Stimulated activated CD4-positive, alpha-beta T cell treated with anti-CD3 and anti-CD28 coated beads, Interleukin-2, amount 100 ng/mL, for 48 hours (primary cell): Measurements from ENCODE around the gene TCIRG1.
"Not testable (repeated sequence)": the region's sequence is repeated elsewhere in the genome, so short reads cannot be mapped to it uniquely, and the experiment has no call there.

Experiments
- DNase-seq, 2 donors: peaks; one replicate each; pipeline ENCODE4 v3.0.0-alpha.2; 2020

The TCIRG1 gene

DNA sequence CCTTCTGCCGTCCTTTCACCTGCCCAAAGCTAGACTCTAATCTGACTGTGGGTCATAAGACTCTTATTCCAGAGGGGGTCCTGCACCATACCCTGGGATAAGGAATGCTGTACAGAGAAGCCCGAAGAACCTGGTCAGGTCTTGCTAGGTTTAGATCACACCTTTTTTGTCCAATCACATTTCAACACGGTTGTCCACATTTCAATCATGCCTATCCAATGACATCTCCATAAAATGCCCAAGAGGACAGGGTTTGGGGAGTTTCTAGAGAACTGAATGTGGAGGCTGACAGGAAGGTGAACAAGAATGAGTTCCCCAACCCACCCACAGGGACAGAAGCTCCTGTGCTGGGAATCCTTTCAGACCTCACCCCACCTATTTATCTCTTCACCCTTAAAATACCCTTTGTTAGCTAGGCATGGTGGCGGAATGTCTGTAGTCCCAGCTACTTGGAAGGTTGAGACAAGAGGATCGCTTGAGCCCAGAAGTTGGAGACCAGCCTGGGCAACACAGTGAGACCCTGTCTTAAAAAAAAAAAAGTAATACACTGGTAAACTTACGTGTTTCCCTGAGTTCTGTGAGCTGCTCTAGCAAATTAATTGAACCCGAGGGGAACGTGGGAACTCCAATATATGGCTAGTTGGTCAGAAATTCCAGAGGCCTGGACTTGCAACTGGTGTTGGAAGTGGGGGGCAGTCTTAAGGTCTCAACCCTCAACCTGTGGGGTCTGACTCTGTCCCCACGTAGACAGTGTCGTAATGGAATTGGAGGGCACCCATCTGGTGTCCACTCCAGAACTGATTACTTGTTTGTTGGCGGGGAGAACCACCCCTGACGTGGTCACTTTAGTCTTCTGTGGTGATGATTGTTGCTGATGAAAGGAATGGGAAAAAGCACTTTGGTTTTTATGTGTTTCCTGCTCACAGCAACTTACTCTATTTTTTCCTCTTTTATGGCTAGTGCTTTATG is 17.8 kb downstream of the TCIRG1 start:
- DNase-seq = no peak

DNA sequence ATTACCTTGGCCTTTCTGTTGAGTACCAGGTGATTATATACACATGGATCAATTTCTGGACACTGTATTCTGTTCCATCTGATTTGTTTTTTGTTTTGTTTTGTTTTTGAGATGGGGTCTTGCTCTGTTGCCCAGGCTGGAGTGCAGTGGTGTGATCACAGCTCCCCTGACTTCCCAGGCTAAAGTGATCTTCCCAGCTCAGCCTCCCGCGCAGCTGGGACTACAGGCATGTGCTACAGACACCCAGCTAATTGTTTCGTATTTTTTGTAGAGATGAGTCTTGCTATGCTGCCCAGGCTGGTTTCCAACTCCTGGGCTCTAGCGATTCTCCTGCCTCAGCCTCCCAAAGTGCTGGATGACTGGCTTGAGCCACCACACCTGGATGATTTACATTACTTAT is 19.0 kb downstream of the TCIRG1 start:
- DNase-seq = no peak

DNA sequence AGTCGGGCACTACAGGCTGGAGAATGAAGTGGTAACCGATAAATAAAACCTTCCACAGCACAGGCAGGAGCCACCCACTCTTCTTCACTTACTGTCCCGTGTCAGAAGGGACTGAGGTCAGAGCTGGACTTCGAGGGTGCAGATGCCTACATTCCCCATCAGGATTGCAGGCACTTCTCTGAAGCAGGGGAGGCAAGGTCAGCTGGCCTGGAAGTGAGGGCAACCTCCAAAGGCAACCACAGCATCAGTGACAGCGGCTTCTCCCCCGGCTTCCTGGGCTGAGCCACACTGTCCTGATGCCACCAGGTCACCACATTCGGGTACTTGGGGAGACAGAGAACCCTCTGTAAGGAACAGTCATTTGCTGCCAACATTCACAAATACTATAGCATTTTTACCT is 22.7 kb downstream of the TCIRG1 start:
- no peak for DNase-seq

- DNase-seq = no peak
Observed at GRCh38 chr11:68064926-68065325, 26.1 kb downstream of the TCIRG1 start.

DNA sequence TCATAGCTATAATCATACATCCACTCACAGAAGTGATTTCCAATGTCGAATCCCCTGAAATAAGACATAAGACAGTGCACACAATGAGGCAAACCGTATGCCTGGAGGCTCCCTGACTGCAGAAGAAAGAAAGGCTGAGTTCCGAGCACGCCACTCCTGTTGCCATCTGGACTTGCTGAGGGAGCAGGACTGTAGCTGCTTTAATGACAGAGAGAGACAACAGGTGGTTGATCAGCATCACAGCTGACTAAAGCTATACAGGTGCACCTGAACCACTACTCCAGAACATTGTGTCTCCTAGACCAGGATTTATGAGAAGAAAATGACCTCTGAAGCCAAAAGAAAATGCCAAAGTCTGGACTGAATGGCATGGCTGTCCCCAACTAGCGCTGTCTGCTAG is 27.0 kb downstream of the TCIRG1 start:
- DNase-seq = no peak

DNA sequence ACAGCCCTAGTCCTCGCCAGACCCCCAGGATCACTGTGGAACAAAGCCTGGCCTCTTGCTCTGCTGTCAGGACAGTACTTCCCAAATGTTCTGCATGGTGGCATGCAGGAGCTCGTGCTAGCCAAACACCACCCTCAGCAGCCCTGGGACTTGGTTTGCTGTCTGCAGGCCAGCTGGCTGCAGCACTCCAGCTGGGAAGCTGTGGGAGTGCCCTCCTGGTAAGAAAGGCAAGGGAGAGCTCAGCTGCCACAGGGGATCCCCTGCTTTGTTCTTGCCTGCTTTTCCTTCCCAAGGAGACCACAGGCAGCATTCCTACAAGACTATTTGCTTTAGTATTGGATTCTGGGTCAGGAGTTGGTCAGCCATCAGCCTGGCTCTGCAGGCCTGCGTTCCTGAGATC is 27.9 kb downstream of the TCIRG1 start:
- no peak for DNase-seq

GRCh38 chr11:68067991-68068390 is 29.2 kb downstream of the TCIRG1 start:
- DNase-seq = no peak

- no peak for DNase-seq
Observed at GRCh38 chr11:68071281-68072048, 32.6 kb downstream of the TCIRG1 start.

GRCh38 chr11:68074584-68075352 is 35.9 kb downstream of the TCIRG1 start:
- no peak for DNase-seq

DNA sequence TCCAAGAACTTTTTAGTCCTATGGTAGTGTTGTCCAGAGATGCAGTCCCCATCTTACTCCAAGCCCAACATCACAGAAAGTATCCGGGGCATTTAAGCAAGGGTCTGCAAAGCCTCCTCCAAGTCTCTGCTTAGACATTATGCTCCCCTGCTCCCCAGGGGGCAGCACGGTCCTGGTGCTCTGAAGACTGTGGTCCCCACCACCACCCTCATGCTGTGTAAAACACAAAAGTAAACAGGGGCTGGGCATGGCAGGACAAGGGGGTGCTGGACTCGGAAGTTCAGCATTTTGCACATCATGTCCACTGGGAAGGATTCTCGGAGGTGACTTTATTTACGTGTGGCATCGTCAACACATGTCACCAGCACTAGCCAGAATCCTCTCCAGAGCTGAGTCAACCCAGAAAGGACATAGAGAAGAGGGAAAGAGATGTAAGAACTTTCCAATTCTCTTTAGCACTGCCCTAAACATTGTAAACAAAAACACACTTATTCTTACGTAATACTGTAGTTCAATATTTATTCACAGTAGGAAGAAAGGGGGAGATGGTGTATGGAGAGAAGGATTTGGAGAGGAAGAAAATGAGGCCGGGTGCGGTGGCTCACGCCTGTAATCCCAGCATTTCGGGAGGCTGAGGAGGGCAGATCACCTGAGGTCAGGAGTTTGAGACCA is 37.7 kb downstream of the TCIRG1 start:
- DNase-seq = no peak

GRCh38 chr11:68077617-68078582 is 39.1 kb downstream of the TCIRG1 start:
- DNase-seq = no peak

GRCh38 chr11:68080860-68081259 is 42.0 kb downstream of the TCIRG1 start:
- DNase-seq = no peak

- DNase-seq = no peak
Observed at GRCh38 chr11:68081691-68082090, 42.9 kb downstream of the TCIRG1 start.

- no peak for DNase-seq
Observed at GRCh38 chr11:68082481-68082880, 43.7 kb downstream of the TCIRG1 start.

DNA sequence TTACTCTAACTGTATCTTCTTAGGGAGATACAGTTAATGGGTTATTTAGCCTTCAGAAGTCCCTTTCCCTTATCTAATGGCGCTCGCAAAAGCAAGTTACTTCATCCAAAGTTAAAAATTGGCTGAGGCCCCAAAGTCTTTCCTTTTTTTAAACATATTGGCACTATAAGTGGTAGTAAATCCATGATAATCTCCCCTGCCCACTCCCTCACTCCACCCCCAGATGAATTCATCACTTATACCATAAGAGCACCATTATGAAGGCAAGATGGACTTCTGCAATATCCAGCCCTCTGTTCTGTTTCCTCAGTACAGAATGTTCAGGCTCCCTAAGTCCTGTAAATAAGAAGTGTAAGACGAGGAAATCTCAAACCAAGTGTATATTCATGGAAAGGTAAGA is 44.7 kb downstream of the TCIRG1 start:
- DNase-seq = no peak

GRCh38 chr11:68089679-68090078 is 50.9 kb downstream of the TCIRG1 start:
- DNase-seq = no peak

DNA sequence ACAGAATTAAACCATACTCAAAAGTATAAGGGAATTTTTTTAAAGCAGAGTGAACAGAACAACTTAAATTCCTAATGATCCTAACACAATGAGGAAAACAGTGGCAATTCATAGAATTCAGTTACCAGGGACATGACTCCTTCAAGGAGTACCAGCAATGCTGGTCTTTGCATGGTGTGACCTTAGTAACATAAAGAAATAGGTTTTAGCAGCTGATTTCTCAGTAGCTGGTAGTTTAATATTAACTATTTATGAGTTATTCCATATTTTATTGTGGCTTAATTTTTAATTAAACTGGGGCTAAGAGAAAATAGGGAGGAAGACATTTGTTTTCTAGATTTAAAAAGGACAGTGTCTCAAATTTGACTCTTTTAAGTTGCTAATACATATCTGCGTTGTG is 51.5 kb downstream of the TCIRG1 start:
- DNase-seq = no peak

DNA sequence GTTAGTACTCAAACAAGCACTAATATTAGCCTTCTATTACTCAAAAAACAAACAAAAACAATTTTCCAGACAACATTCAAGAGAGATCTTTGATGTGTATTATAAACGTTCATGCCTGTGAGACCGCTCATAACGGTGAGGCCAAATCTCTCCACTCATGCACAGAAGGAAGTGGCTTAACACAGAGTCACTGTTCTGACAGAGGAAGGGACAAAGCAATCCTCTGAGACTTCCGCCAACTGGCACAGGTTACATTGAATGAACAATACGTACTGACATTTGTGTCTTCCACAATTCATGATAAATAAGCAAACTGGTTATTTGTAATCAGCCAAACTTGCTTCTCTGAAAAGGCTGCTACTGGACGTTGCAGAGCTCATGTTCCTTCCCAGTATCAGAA is 51.9 kb downstream of the TCIRG1 start:
- no peak for DNase-seq

DNA sequence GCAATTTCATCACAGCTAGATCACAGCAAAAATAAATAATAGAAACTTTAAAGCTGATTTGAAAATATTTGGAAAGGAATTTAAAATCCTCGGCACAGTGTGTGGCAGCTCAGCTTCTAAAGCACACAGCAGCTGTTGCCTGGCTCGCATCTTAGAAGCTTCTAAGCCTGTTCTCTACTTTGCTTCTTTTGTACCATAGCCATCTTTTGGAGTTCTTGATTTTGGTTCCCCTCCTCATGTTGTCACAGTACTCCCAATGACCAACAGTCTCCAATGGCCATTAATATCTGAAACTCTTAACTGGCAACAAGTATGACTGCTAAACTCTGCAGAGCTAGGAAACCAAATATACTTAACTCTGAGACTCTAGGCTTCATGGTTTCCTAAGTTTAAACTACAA is 53.6 kb downstream of the TCIRG1 start:
- no peak for DNase-seq

DNA sequence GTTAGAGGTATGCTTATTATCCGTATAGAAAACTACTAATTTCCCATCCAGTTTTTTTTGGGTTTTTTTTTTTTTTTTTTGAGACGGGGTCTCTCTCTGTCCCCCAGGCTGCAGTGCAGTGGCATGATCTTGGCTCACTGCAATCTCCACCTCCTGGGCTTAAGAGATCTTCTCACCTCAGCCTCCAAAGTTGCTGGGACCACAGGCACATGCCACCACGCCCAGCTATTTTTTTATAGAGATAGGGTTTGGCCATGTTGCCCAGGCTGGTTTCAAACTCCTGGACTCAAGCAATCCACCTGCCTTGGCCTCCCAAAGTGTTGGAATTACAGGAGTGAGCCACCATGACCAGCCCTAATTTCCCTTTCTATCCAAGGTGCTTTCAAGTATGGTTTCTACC is 54.1 kb downstream of the TCIRG1 start:
- DNase-seq = not testable (repeated sequence)

DNA sequence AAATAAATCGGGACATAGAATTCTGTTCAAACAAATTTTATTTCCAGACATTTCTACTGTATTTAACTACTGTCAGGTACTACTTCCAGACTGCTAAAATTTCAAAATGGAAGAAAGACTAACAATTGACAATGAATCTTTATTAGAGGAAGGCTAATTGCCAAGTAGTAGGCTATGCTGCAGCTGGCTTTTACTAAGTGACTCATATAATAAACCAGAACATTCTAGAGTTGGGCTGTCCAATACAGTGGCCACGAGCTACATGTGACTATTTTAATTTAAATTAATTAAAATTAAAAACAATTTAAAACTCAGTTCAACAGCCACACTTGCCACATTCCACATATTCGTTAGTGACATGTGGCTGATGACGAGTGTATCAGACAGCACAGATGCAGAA is 54.7 kb downstream of the TCIRG1 start:
- no peak for DNase-seq
